Panc1 (cell line): Measurements from ENCODE around the gene WWOX. TPM values are rescaled to one million over a fixed set of nuclear protein-coding genes. Genes with fewer than 3 reads are reported as not detected.

ENCODE experiments used
- ATAC-seq: fragments of 200-7000 bp; cut with Tn5 transposase; 2 replicates; pipeline ENCODE4 v1.9.1; 2020; ENCODE audit warnings: mild to moderate bottlenecking, moderate library complexity
- BruUV-seq: library from RNA; stranded (reverse); fragments of 400-500 nt; replicated peaks from 2 replicates; lab custom pipeline; 2021; lab: Mats Ljungman, UMichigan
- CTCF ChIA-PET: fragments of 300-600 bp; sonication (Branson Sonifier 250); formaldehyde crosslinking; loops from one replicate; lab custom pipeline; 2022; ENCODE audit warnings: antibody characterized with exemption; lab: Charles Lee
- POLR2A ChIA-PET: fragments of 300-600 bp; sonication (Branson Sonifier 250); formaldehyde crosslinking; loops from one replicate; lab custom pipeline; 2022; ENCODE audit warnings: antibody characterized with exemption; lab: Charles Lee
- DNase-seq: peaks from one replicate; pipeline ENCODE4 v3.0.0-alpha.2; 2010; ENCODE audit warnings: low read depth, low spot score
- H3K27ac ChIP-seq: 2 replicates; pipeline ENCODE4 v1.5.1; 2011; ENCODE audit warnings: mild to moderate bottlenecking, low read length, inconsistent platforms
- H3K27me3 ChIP-seq: fragments of 200-500 bp; sonication (Bioruptor generic); 2 replicates; pipeline ENCODE4 v1.6.0; 2014; ENCODE audit warnings: low read length, inconsistent platforms; ENCODE audit not compliant: control insufficient read depth, insufficient read depth
- H3K36me3 ChIP-seq: fragments of 200-500 bp; sonication (Bioruptor generic); 2 replicates; pipeline ENCODE4 v1.5.1; 2014; ENCODE audit warnings: inconsistent platforms, mild to moderate bottlenecking, low read length, moderate library complexity; ENCODE audit not compliant: control insufficient read depth, insufficient read depth
- H3K4me1 ChIP-seq: 2 replicates; pipeline ENCODE4 v1.5.1; 2011; ENCODE audit warnings: inconsistent platforms, mild to moderate bottlenecking, low read length, moderate library complexity; ENCODE audit not compliant: control insufficient read depth, insufficient read depth
- H3K4me3 ChIP-seq, 2 experiments: 2 replicates each; pipeline ENCODE4 v1.5.1; 2011 to 2012; ENCODE audit warnings: low read depth in 2 of 2, low read length in 2 of 2, mild to moderate bottlenecking in 2 of 2, inconsistent platforms in 1 of 2, moderate library complexity in 1 of 2
- H3K9me3 ChIP-seq: fragments of 200-500 bp; sonication (Bioruptor generic); 2 replicates; pipeline ENCODE4 v1.5.1; 2014; ENCODE audit warnings: low read depth, mild to moderate bottlenecking, inconsistent platforms, low read length, moderate library complexity; ENCODE audit not compliant: control insufficient read depth, insufficient read depth
- POLR2AphosphoS5 ChIP-seq: IDR thresholded peaks from 2 replicates; pipeline ENCODE4 v1.6.1; 2012; ENCODE audit warnings: mild to moderate bottlenecking, low read depth, low read length, moderate library complexity
- SIN3A ChIP-seq: IDR thresholded peaks from 2 replicates; pipeline ENCODE4 v1.6.1; 2012; ENCODE audit warnings: low read depth, mild to moderate bottlenecking, low read length, moderate library complexity, borderline replicate concordance; ENCODE audit not compliant: insufficient read depth
- TCF7L2 ChIP-seq: IDR thresholded peaks from 2 replicates; pipeline ENCODE4 v1.6.1; 2011; ENCODE audit warnings: mild to moderate bottlenecking, low read depth, low read length, inconsistent platforms
- in situ Hi-C: cut with HindIII; loops from 2 replicates; pipeline ENCODE4 v1.10.0; 2016; ENCODE audit warnings: low sequenced_read_pairs, low pct_unique_long_range_greater_than_20kb
- intact Hi-C: fragments of 100-400 bp; cut with micrococcal nuclease; formaldehyde crosslinking; loops from one replicate; pipeline ENCODE4 v1.10.0; 2022; ENCODE audit not compliant: unreplicated experiment
- total RNA-seq: library from RNA; stranded (reverse); gene quantifications from one replicate; pipeline ENCODE4 v1.2.1, GENCODE V29; 2021; ENCODE audit not compliant: unreplicated experiment
- TF ChIP-seq, protein P1 (sequence below): fragments of 450-650 bp; IDR thresholded peaks from 2 replicates; pipeline ENCODE4 v1.5.1; 2017; ENCODE audit warnings: mild to moderate bottlenecking
- TF ChIP-seq, protein P2 (sequence below), 2 experiments: IDR thresholded peaks; 2 replicates each; pipeline ENCODE4 v1.6.1; 2011 to 2012; ENCODE audit warnings: low read depth in 2 of 2, control low read depth in 1 of 2, low read length in 1 of 2, mild to moderate bottlenecking in 1 of 2, moderate library complexity in 1 of 2; ENCODE audit not compliant: insufficient read depth in 1 of 2

The WWOX gene
- total RNA-seq, 1 experiment from 2014 or later = 12.5 TPM

DNA sequence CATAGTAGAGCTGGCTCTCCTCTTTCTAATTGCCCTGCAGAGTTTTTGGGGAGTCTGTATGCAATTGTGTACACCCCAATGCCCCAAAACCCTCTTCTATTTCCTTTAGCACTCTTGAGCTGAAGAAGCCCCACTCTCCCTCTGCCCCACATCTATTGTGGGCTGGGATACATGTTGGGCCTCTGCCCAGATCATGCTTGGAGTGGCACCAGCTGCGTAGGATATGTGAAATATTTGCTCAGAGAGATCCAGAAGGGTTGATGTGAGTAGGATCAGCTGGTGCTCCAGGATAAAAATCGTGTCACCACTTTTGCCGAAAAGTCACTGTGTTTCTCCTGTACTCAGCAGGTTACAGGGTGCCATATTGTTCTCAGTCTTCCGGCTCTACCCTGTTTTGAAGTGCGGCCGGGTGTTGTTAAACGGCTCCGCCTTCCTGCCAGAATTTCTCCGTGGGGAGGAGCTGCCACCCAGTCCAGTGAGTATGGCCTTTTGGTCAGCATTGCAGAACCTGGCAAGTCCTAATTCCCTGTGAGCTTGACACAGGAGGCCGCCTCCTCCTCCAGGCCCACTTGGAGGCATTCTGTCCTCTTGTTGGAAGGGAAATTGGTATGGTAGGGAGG, 664.5 kb downstream of the WWOX start:
- no peak for DNase-seq
- ChIA-PET CTCF (no interaction called here), POLR2A (no interaction called here)
- Histone ChIP-seq H3K27ac (no peak overlapping the region), H3K36me3 (no peaks in the 10 kb centered on the region), H3K4me3 (no peak overlapping the region), H3K27me3 (no peaks in the 10 kb centered on the region), H3K4me1 (no peaks in the 10 kb centered on the region), H3K9me3 (no peaks in the 10 kb centered on the region)
- in situ Hi-C loops (no loop called here), intact Hi-C loops (no loop called here)
- TF ChIP-seq SIN3A = no peak
- no TSS peak for BruUV-seq
- ATAC-seq = no peak

DNA sequence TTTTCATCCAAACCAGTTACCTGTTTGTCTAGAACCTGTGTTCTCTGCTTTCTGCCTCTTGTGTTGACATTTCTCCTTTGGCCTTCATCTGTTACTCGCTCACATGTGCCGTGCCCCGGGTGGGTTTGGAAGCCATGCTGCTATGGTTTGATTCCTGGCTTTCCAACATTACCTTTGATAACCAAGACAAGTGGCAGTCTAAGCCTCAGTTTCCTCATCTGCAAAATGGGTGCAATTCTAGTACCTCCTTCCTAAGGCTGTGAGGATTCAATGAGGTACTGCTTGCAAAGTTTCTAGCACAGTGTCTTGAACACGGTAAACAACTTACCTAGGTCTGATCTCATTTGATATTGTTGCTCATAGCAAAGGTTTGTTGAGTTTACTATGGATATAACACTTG, 665.0 kb downstream of the WWOX start:
- no peak for DNase-seq
- ChIA-PET POLR2A (no interaction called here), CTCF (no interaction called here)
- no TSS peak for BruUV-seq
- Histone ChIP-seq H3K9me3 (no peaks in the 10 kb centered on the region), H3K4me3 (no peak overlapping the region), H3K27me3 (no peaks in the 10 kb centered on the region), H3K36me3 (no peaks in the 10 kb centered on the region), H3K4me1 (no peaks in the 10 kb centered on the region), H3K27ac (no peak overlapping the region)
- intact Hi-C loops (no loop called here), in situ Hi-C loops (no loop called here)
- TF ChIP-seq, protein P1, sequence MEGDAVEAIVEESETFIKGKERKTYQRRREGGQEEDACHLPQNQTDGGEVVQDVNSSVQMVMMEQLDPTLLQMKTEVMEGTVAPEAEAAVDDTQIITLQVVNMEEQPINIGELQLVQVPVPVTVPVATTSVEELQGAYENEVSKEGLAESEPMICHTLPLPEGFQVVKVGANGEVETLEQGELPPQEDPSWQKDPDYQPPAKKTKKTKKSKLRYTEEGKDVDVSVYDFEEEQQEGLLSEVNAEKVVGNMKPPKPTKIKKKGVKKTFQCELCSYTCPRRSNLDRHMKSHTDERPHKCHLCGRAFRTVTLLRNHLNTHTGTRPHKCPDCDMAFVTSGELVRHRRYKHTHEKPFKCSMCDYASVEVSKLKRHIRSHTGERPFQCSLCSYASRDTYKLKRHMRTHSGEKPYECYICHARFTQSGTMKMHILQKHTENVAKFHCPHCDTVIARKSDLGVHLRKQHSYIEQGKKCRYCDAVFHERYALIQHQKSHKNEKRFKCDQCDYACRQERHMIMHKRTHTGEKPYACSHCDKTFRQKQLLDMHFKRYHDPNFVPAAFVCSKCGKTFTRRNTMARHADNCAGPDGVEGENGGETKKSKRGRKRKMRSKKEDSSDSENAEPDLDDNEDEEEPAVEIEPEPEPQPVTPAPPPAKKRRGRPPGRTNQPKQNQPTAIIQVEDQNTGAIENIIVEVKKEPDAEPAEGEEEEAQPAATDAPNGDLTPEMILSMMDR = no peak
- TF ChIP-seq POLR2AphosphoS5 = no peak
- no peak for ATAC-seq

DNA sequence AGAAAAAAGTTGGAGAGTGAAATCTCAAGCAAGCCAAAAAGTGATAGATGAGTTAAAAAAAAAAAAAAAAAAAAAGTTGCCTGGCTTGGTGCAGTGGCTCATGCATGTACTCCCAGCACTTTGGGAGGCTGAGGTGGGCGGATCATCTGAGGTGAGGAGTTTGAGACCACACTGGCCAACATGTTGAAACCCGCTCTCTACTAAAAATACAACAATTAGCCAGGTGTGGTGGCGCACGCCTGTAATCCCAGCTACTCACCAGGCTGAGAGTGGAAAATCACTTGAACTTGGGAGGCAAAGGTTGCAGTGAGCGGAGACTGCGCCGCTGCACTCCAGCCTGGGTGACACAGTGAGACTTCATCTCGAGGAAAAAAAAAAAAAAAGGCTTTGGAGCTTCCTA, 668.8 kb downstream of the WWOX start:
- Histone ChIP-seq H3K4me3 (no peak overlapping the region), H3K27me3 (no peaks in the 10 kb centered on the region), H3K36me3 (no peaks in the 10 kb centered on the region), H3K27ac (no peak overlapping the region), H3K4me1 (no peaks in the 10 kb centered on the region), H3K9me3 (no peaks in the 10 kb centered on the region)
- BruUV-seq = no TSS peak
- DNase-seq = no peak
- CTCF ChIA-PET = interaction anchor here (0.7 kb wide), 1 partner anchor 379 kb away, joined by 3 read pairs; no protein-coding TSS in a partner anchor
- TF ChIP-seq SIN3A (no peak), TCF7L2 (no peak), POLR2AphosphoS5 (no peak)
- TF ChIP-seq, protein P1 = no peak
- TF ChIP-seq, protein P2, sequence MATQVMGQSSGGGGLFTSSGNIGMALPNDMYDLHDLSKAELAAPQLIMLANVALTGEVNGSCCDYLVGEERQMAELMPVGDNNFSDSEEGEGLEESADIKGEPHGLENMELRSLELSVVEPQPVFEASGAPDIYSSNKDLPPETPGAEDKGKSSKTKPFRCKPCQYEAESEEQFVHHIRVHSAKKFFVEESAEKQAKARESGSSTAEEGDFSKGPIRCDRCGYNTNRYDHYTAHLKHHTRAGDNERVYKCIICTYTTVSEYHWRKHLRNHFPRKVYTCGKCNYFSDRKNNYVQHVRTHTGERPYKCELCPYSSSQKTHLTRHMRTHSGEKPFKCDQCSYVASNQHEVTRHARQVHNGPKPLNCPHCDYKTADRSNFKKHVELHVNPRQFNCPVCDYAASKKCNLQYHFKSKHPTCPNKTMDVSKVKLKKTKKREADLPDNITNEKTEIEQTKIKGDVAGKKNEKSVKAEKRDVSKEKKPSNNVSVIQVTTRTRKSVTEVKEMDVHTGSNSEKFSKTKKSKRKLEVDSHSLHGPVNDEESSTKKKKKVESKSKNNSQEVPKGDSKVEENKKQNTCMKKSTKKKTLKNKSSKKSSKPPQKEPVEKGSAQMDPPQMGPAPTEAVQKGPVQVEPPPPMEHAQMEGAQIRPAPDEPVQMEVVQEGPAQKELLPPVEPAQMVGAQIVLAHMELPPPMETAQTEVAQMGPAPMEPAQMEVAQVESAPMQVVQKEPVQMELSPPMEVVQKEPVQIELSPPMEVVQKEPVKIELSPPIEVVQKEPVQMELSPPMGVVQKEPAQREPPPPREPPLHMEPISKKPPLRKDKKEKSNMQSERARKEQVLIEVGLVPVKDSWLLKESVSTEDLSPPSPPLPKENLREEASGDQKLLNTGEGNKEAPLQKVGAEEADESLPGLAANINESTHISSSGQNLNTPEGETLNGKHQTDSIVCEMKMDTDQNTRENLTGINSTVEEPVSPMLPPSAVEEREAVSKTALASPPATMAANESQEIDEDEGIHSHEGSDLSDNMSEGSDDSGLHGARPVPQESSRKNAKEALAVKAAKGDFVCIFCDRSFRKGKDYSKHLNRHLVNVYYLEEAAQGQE (IDR thresholded peaks at IDR 0.05; ENCODE audit: insufficient read depth in 1 of 2, low read depth in 2 of 2, low read length in 1 of 2) = no peak
- no peak for ATAC-seq
- intact Hi-C loops (no loop called here), in situ Hi-C loops (no loop called here)
- POLR2A ChIA-PET = no interaction called here
